Endometrium (tissue), 2 donors: ENCODE data around the gene IMMP2L.
"Not testable (repeated sequence)": the region's sequence is repeated elsewhere in the genome, so short reads cannot be mapped to it uniquely, and the experiment has no call there.

Experiments used
- FAIRE-seq: peaks from 2 replicates; lab custom pipeline; 2012; peaks lifted over from hg19 to GRCh38; lab: Jason Lieb, UNC
- donor health status: control.
- donor health status: control.

Gene IMMP2L

DNA sequence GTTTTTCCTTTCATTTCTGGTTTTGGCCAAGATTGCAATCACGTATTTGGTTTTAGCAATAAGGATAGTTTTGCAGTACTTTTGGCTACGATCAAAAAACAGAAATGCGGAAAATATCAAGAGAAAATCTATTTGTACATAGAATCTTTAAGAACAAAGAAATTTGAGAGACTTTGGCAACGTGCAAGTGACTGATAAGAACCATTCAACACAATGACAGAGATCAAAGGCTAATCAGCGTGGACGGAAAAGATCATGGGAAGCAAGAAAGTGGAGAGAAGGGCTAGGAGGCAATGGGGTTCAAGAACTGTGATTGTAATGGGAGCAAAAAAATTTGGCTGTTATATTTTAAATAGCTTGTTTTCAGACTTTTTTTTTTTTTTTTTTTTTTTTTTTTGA is 487.5 kb downstream of the IMMP2L start:
- no peak for FAIRE-seq

- no peak for FAIRE-seq
Observed at GRCh38 chr7:111074071-111074747, 488.1 kb downstream of the IMMP2L start.

DNA sequence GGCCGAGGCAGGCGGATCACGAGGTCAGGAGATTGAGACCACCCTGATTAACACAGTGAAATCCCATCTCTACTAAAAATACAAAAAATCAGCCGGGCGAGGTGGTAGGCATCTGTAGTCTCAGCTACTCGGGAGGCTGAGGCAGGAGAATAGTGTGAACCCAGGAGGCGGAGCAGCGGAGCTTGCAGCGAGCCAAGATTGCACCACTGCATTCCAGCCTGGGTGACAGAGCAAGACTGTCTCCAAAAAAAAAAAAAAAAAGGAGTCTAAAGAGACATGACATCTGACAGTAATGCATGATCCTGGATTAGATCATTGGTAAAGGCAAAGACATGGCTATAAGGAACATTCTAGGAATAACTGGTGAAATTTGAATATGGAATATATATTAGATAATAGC is 489.6 kb downstream of the IMMP2L start:
- FAIRE-seq = not testable (repeated sequence)

DNA sequence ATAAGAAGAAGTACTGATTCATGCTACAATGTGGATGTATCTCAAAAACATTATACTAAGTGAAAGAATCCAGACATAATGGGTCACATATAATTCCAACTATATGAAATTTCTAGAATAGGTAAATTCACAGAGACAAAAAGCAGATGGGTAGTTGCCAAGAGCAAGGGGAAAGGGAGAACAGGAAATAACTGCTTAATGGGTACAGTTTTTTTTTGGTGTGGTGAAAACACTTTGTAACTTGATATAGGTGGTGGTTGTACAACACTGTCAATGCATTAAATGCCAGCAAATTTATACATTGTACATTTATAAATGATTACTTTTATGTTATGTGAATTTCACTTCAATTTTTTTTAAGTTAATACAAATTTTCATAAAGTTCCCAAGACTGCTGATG is 490.7 kb downstream of the IMMP2L start:
- FAIRE-seq = no peak

DNA sequence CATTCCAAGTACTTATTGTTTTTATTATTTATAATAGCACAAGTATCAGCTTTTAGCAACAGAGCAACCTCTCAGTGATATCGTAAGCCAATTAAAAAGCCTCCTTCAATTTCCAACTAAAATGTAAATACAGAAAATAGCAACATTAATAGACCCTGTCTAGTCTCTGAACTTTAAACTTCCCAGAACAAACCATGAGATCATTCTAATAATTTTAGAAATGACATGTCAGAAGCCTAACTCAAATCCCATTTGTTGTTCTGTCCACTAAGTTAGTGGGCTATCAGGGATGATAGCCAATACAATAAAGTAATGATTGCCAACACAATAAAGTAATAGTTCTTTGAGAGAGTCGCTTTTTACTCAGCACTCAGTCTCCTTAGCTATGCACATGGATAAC is 493.7 kb downstream of the IMMP2L start:
- FAIRE-seq = no peak

DNA sequence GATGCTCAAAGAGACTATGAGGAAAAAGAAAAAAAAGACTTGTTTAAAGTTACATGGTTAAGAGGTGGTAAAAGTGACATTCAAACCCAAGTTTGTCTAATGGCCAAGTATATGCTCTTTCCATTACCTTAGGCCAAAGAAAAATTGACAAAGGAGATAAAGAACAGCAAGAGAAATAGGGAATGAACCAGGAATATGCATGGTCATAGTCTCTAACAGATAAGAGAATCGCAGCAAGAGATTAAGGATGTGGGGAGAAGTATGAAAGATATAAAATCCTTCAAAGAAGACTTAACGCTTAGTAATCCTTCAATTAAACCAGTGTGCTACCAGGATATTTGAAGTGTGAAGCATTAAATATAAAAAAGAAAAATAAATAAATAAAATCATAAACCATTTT is 494.6 kb downstream of the IMMP2L start:
- FAIRE-seq = no peak

DNA sequence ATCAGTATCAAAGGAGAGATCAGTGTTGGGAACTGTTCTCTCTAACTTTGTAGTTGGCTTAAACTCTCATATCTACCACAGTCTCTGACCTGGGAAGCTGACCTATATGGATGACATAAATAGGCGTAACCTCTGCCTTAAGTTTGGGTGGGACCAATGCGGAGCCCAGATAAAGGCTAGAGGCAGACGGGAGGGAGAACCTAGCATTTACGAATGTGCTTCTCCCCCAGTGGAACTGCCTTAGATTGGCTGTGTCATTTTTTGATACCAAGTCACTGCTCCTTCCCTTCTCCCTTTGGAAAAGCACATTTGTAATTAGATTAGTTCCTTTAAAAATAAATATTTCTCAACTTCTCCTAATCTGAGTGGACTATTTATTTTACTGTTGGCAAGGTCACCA is 495.0 kb downstream of the IMMP2L start:
- FAIRE-seq = no peak

- FAIRE-seq = no peak
Observed at GRCh38 chr7:111063166-111063565, 499.1 kb downstream of the IMMP2L start.

GRCh38 chr7:111059833-111060232 is 502.5 kb downstream of the IMMP2L start:
- FAIRE-seq = no peak

DNA sequence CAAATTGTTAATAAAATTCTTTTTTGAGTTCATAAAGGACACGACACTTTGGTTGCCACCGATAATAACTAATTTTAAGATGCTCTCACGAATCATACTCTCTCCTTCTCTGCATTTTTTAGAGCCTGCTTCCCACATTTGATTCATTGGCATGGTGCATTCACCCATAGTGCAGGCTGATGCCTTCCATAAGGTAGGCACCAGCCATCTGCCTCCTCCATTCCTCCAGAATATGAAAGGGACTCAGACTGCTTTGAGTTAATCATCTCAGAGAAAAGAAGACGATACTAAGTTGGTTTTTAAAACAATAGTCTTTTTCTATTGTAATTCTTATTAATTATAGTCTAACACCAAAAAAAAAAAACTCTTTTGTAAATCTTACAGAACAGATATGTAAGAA is 505.2 kb downstream of the IMMP2L start:
- no peak for FAIRE-seq

GRCh38 chr7:111056371-111056770 is 505.9 kb downstream of the IMMP2L start:
- no peak for FAIRE-seq

DNA sequence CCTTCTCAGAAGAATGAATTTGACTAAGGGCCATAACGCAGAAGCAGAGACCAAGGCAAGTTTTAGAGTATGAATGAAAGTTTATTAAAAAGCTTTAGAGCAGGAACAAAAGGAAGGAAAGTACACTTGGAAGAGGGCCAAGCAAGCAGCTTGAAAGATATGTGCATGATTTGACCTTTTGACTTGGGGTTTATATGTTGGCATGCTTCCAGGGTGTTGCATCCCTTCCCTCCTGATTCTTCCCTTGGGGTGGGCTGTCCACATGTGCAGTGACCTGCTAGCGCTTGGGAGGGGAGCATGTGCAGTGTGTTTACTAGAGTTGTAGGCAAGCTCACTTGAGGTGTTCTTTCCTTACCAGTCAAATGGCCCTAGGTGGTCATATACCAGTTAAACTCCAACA is 509.3 kb downstream of the IMMP2L start:
- FAIRE-seq = no peak

- FAIRE-seq = no peak
Observed at GRCh38 chr7:111051832-111052231, 510.5 kb downstream of the IMMP2L start.

DNA sequence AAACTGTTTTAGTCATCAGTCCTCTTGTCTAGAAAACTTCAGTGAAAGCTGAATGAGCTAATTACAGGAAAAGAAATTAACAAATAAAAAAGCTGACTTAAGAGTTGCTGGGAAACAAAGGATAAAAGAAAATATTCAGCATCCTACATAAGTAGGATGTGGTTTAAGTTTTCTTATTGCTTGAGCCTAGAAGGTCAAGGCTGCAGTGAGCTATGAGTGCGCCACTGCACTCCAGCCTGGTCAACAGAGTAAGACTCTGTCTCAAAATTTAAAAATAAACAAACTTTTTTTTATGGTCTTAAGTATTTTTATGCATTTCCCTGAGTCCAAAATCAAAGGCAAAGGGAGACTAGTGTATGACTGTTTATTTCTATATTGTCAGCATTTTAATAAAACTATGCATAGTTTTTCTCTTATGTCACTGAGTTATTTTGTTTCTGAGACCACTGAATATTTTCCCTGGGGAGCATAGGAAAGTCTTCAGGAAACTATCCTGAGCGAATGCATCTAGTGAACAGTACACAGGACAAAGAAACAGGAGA is 511.3 kb downstream of the IMMP2L start:
- FAIRE-seq = no peak

DNA sequence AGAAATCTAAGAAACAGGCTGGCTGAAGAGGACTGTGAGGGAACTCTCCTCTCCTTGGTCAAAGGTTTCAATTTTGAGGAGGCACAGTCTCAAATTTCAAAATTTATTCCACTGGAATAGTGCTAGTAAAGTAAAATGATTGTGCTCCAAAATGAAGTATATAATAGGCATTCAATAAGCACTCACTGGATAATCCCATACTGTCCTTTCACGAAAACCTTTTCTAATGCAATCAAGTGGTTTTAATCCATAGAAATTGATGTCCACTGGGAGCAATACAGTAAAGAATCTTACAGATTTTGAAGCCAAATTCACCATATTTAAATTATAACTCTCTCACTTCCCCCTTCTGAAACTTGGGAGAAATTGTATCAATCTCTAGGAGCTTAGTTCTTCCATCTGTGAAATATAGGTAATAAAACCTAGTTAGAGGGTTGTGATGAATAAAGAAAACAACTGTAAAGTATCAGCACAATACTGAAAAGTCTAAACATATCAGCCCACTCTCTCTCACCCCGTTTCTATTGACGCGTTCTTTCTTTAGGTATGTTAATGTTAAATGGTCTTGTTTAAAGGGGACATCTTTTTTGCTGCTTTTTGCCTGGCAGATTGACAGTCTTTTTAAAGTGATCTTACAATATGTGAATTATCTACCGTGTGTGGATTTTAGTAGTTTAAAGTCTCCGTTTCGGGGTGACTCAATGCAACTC is 512.2 kb downstream of the IMMP2L start:
- no peak for FAIRE-seq

DNA sequence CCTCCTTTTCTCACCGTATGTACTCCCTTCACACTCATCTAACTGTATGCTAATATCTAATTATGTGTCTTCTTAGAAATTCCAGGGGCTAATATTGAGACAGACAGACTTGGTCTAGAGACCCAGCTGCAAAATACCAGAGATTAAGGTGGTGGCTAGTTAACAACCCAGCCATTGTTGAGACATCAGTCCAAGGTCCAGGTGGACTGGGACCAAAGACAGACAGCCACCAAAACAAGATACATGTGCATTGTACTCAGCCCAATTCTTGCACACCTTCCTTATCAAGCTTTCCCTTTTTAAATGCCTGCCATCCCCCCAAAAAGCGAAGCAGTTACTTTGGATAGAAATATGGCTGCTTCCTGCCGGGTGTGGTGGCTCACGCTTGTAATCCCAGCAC is 514.7 kb downstream of the IMMP2L start:
- FAIRE-seq = no peak

- no peak for FAIRE-seq
Observed at GRCh38 chr7:111045449-111045848, 516.8 kb downstream of the IMMP2L start.

DNA sequence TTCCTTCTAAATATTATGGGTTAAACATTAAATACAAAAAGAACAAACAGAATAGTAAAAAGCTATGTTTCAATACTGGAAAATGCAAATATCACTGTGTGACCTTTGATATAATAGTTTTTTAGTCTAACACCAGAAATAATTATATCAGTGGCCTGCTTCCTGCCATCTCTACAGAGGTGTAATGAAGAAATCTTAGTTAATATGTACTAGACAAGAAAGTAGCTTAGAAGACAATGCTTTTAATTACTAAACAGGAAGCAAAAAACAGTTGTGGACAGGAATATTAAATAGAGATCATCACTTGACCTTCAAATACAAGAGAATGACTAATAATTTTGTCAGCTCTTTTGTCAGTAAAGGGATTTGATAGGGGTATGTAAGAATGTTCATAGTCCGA is 518.7 kb downstream of the IMMP2L start:
- FAIRE-seq = no peak

GRCh38 chr7:111042842-111043241 is 519.5 kb downstream of the IMMP2L start:
- no peak for FAIRE-seq

DNA sequence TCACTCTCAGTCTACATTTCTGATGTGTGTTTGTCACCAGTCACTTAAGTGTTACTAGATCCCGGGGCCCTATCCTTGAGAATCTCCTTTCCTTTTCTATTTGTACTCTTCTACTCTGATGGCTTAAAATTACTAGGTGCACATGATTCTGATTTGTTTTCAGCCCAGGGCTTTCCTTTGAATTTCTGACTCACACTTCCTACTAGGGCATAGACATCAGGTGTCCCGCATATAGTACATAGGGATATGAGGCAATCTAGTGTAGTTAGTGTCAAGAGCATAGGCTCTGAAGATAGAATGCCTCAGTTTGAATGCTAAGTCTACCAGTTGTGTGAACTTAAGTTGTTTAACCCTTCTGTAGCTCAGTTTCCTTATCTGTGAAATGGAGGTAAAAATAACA is 520.7 kb downstream of the IMMP2L start:
- no peak for FAIRE-seq

GRCh38 chr7:111038185-111038584 is 524.1 kb downstream of the IMMP2L start:
- FAIRE-seq = no peak

GRCh38 chr7:111031916-111032315 is 530.4 kb downstream of the IMMP2L start:
- FAIRE-seq = no peak

GRCh38 chr7:111030336-111030735 is 532.0 kb downstream of the IMMP2L start:
- FAIRE-seq = no peak
